ENCODE measurements around the gene RBMS3. TPM values are rescaled to one million over a fixed set of nuclear protein-coding genes. Genes with fewer than 3 reads are reported as not detected.

RBMS3 gene
- total RNA-seq, 2 donors from 2014 or later = 2.8 to 9.6 TPM

DNA sequence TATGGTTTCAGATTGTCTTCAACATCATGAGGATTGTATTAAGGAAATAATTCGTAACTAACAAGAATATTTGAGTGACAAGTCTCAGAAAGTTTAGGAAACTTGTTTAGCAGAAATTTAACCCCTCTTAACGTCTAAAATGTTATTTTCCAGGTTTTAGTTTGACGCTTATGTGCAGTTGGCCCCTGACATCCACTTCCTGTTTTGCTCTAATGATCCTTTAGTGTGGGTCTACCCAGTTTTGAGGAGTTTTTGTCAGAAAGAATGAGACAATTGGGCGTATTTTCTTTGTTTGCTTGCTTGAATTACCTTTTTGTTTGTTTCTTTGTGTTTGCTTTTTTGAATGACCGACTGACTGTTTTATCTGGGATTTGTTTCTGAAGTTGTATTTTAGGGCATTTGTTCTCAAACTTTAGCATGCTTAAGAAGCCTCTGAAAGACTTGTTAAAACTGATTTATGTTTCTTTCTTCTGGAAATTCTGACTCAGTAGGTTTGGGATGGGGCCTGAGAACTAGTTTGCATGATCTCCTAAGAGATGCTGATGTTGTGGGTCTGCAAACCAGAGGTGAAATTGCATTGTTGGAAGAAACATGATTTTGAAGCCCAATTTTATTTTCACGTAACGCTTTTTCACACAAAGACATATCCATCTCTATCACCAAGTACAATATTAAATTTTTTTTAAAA, 20.6 kb downstream of the RBMS3 start:
- intact Hi-C loops (cut with DNase I) = no loop called here
- H3K27ac ChIP-seq = no peak overlapping the region
- H3K4me1 ChIP-seq = no peaks in the 10 kb centered on the region
- H3K9me3 ChIP-seq = no peaks in the 10 kb centered on the region
- TF ChIP-seq, protein P1, sequence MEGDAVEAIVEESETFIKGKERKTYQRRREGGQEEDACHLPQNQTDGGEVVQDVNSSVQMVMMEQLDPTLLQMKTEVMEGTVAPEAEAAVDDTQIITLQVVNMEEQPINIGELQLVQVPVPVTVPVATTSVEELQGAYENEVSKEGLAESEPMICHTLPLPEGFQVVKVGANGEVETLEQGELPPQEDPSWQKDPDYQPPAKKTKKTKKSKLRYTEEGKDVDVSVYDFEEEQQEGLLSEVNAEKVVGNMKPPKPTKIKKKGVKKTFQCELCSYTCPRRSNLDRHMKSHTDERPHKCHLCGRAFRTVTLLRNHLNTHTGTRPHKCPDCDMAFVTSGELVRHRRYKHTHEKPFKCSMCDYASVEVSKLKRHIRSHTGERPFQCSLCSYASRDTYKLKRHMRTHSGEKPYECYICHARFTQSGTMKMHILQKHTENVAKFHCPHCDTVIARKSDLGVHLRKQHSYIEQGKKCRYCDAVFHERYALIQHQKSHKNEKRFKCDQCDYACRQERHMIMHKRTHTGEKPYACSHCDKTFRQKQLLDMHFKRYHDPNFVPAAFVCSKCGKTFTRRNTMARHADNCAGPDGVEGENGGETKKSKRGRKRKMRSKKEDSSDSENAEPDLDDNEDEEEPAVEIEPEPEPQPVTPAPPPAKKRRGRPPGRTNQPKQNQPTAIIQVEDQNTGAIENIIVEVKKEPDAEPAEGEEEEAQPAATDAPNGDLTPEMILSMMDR (IDR thresholded peaks at IDR 0.05) = no peak
- no peak overlapping the region for H3K9ac ChIP-seq (ENCODE audit: low read depth in 2 of 2, low read length in 2 of 2)
- H3K27me3 ChIP-seq = no peaks in the 10 kb centered on the region
- no peak for DNase-seq
- no peaks in the 10 kb centered on the region for H3K36me3 ChIP-seq
- H3K4me3 ChIP-seq = no peak overlapping the region

DNA sequence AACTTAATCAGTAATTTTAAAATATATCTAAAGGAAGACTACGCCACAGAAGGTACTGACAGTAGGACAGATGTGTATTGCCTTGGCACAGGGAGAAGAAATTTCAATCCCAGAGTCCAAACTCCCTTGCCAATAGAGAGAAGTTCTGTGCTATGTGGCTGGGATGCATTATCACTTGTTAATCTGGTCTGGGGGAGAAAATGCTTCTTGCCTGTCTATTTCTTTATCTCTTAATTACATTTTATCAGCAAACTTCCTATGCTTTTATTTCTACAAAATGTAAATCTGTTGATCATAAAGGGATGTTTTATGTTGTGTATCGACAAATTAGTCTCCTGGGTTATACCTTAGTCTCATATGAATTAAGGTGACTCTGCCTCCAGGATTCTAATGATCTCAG, 21.7 kb downstream of the RBMS3 start:
- Histone ChIP-seq H3K9me3 (no peaks in the 10 kb centered on the region), H3K27me3 (no peaks in the 10 kb centered on the region), H3K9ac (ENCODE audit: low read depth in 2 of 2, low read length in 2 of 2) (no peak overlapping the region), H3K4me3 (no peak overlapping the region), H3K27ac (no peak overlapping the region), H3K36me3 (no peaks in the 10 kb centered on the region), H3K4me1 (no peaks in the 10 kb centered on the region)
- intact Hi-C loops (cut with DNase I) = no loop called here
- DNase-seq = no peak
- TF ChIP-seq, protein P1 (IDR thresholded peaks at IDR 0.05) = no peak

DNA sequence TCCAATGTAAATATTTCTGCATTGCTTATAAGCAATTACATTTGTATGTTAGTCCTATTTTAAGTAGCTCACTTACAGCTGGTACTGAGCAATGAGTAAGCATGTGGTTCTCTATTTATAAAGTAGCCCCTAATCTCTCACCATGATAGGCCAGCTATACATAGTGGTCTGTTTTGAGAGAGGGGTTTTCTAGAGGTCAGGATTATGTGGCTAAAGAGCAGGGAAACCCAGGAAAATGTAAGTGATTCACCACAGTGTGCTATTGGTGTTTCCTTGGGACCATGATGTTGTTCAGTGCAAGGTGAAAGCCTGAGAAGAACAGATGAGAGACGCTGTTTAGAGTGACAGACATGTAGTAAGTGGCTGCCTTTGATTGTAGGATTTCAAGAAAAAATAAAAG, 26.4 kb downstream of the RBMS3 start:
- DNase-seq = no peak
- H3K27ac ChIP-seq = no peak overlapping the region
- H3K4me1 ChIP-seq = no peaks in the 10 kb centered on the region
- no peak overlapping the region for H3K9ac ChIP-seq (ENCODE audit: low read depth in 2 of 2, low read length in 2 of 2)
- H3K27me3 ChIP-seq = no peaks in the 10 kb centered on the region
- intact Hi-C loops (cut with DNase I) = no loop called here
- TF ChIP-seq, protein P1 (IDR thresholded peaks at IDR 0.05) = no peak
- no peaks in the 10 kb centered on the region for H3K36me3 ChIP-seq
- no peak overlapping the region for H3K4me3 ChIP-seq
- no peaks in the 10 kb centered on the region for H3K9me3 ChIP-seq

DNA sequence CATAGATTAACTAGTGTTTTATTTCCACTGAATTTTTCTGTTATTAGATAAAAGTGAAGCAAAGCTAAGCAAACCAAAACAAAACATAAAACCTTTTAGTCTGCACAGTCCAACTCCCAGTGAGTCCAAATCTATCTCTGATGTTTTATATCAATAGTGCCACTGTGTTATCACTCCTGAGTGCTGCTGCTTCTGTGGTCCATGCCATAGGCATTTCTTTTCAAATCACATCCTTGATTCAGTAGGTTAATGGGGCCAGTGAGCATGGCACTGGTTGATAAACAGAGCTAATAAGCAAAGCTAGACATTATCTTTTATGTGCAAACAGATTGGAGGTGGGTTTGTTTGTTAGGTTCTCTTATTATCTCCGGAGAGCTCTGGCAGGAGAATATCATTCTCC, 30.0 kb downstream of the RBMS3 start:
- H3K4me1 ChIP-seq = no peaks in the 10 kb centered on the region
- intact Hi-C loops (cut with DNase I) = no loop called here
- H3K9ac ChIP-seq (ENCODE audit: low read depth in 2 of 2, low read length in 2 of 2) = no peak overlapping the region
- TF ChIP-seq, protein P1 (IDR thresholded peaks at IDR 0.05) = no peak
- no peaks in the 10 kb centered on the region for H3K36me3 ChIP-seq
- DNase-seq = no peak
- H3K27me3 ChIP-seq = no peaks in the 10 kb centered on the region
- H3K27ac ChIP-seq = no peak overlapping the region
- no peak overlapping the region for H3K4me3 ChIP-seq
- no peaks in the 10 kb centered on the region for H3K9me3 ChIP-seq

DNA sequence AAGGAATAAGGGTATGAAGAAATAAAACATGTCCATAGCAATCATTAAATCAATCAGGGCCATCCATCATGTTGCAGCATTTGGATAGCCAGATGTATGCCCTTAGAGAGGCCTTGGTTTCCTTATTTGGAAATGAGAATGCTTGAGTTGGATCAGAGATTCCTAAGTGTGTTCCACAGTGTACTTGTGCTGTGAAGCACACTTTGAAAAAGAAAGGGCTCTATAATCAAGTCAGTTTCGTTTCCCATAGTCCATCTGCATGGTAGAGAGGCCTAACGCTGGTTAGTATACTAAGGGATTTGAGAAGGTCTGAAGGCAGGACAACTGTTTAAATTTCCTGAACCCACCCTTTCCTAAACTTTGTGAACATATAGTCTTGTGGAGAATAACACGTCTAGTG, 30.9 kb downstream of the RBMS3 start:
- Histone ChIP-seq H3K4me3 (no peak overlapping the region), H3K27me3 (no peaks in the 10 kb centered on the region), H3K36me3 (no peaks in the 10 kb centered on the region), H3K9me3 (no peaks in the 10 kb centered on the region), H3K4me1 (no peaks in the 10 kb centered on the region), H3K27ac (no peak overlapping the region), H3K9ac (ENCODE audit: low read depth in 2 of 2, low read length in 2 of 2) (no peak overlapping the region)
- intact Hi-C loops (cut with DNase I) = no loop called here
- TF ChIP-seq, protein P1 (IDR thresholded peaks at IDR 0.05) = no peak
- DNase-seq = no peak

Data from colonic mucosa (tissue), 4 donors.